NB4 (cell line): Measurements from ENCODE around the gene VAC14.
"Not testable (repeated sequence)": the region's sequence is repeated elsewhere in the genome, so short reads cannot be mapped to it uniquely, and the experiment has no call there.

Experiments used
- DNase-seq: peaks from one replicate; pipeline ENCODE4 v3.0.0; 2010; ENCODE audit warnings: low read depth
- H3K4me3 ChIP-seq: one replicate; pipeline ENCODE4 v1.5.1; 2011; ENCODE audit warnings: mild to moderate bottlenecking, low read depth, low read length, moderate library complexity
- MYC ChIP-seq: IDR thresholded peaks from 2 replicates; pipeline ENCODE4 v1.6.1; 2011; ENCODE audit warnings: low read depth, low read length
- POLR2A ChIP-seq: IDR thresholded peaks from 2 replicates; pipeline ENCODE4 v1.6.1; 2011; ENCODE audit warnings: mild to moderate bottlenecking; ENCODE audit not compliant: insufficient read length; ENCODE audit errors: extremely low read depth
- TF ChIP-seq, protein P1 (sequence below): IDR thresholded peaks from 2 replicates; pipeline ENCODE4 v1.6.1; 2011; ENCODE audit warnings: low read depth, low read length
- TF ChIP-seq, protein P2 (sequence below): IDR thresholded peaks from one replicate; pipeline ENCODE4 v1.5.1; 2012; ENCODE audit warnings: low read depth, low read length

VAC14 gene

DNA sequence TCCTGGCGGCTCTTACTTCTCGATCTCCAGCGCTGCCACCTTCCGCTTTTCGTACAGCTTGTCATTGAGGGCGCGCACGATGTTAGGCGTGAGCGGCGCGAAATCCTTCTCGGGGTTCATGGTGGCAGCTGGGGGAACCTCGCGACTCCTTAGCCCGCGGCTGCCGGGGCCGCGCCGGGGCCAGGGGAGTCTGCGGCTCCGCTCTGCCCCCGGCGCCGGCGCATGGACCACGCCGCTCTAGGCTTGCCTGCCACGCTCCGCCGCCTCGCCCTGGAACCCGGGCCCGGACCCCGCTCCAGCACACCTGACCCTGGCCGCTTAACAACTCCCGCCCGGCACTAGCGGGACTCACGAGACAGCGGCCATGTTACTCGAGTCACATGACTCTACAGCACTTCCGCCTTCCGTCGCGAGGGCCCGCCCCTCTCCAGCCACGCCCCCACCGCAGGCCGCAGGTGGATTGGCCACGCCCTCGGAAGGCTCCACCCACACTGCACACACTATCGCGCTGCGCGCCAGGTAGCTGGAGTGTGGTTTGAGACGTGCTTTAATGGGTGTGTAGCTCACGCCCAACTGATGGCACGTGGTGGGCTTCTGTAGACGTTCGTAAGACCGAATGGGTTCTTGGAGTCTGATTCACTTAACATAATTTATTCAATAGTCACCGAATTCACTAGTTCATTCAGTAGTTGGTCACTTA is at the start of gene VAC14:
Gene VAC14, minus strand, starts transcription at position 378 of the 700 bp plus-strand sequence. Its CDS starts 258 bp downstream, at position 120.
- TF ChIP-seq MYC = peak; percentile 77
- peak; percentile 73 for TF ChIP-seq POLR2A
- TF ChIP-seq, protein P1, sequence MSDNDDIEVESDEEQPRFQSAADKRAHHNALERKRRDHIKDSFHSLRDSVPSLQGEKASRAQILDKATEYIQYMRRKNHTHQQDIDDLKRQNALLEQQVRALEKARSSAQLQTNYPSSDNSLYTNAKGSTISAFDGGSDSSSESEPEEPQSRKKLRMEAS = peak; percentile 89
- TF ChIP-seq, protein P2, sequence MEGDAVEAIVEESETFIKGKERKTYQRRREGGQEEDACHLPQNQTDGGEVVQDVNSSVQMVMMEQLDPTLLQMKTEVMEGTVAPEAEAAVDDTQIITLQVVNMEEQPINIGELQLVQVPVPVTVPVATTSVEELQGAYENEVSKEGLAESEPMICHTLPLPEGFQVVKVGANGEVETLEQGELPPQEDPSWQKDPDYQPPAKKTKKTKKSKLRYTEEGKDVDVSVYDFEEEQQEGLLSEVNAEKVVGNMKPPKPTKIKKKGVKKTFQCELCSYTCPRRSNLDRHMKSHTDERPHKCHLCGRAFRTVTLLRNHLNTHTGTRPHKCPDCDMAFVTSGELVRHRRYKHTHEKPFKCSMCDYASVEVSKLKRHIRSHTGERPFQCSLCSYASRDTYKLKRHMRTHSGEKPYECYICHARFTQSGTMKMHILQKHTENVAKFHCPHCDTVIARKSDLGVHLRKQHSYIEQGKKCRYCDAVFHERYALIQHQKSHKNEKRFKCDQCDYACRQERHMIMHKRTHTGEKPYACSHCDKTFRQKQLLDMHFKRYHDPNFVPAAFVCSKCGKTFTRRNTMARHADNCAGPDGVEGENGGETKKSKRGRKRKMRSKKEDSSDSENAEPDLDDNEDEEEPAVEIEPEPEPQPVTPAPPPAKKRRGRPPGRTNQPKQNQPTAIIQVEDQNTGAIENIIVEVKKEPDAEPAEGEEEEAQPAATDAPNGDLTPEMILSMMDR = no peak
- peak; percentile 94 for DNase-seq
- peak within 1 kb of the TSS; percentile 77 for H3K4me3 ChIP-seq

DNA sequence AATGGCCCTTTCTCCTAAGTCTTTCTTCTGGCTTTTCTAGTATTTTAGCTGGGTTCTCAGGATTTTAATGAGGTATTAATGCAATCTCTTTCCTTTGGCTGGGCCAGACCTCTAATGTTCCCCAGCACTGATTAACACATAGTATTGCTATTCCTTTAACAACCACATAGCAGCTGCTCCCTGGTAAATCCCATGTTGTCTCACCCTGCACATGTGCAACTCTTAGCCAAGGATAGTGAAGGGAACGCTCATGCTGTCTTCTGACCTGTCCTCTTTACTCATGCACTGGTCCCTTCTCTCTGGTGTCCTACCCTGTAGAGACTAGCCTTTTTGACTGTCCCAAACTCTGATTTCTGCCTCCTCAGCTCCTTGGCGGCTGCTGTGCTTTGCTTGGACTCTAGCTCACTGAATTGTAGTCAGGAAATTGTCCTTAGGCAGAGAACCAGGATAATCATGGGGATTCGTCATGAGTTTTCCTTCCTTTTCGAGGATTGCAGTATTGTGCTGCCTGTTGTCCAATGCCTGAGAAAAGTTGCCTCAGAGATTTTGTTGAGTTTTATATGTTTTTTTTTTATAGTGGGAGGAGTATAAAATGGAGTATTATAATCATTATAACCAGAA is 22.6 kb upstream of the VAC14 start:
- not testable (repeated sequence) for H3K4me3 ChIP-seq, DNase-seq

DNA sequence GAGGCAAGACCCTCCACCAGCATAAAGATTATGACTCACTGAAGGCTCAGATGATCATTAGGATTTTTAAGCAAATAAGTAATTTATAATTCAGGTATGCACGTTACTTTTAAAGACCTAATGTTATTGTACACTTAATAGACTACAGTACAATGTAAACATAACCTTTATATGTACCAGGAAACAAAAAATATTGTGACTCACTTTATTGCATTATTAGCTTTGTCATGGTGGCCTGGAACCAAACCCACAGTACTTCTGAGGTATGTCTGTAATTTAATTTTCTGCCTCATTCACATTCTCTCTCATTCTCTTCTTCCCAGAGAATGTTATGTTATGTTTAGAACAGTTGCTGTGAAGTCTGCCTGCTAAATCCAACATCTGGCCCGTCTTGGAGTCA is 21.8 kb upstream of the VAC14 start:
- not testable (repeated sequence) for H3K4me3 ChIP-seq, DNase-seq

DNA sequence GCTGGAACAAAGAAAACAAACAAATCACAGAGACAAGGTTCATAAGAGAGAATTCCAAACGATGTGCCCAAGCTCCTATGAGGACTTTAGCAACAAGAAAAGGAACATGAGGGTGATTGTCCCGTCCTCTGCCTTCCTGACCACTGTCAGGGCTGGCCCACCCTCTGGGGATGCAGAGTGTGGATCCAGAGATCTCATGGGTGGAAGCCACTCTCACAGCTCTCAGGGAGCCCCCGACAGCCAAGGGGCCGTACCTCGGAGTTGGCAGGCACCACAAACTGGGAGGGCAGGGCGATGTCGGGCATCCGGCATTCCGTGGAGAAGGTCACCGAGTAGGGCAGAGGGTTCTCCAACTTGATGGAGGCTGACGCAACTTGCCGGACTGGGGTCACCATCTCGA is 17.1 kb upstream of the VAC14 start:
- DNase-seq, H3K4me3 ChIP-seq: not testable (repeated sequence)

DNA sequence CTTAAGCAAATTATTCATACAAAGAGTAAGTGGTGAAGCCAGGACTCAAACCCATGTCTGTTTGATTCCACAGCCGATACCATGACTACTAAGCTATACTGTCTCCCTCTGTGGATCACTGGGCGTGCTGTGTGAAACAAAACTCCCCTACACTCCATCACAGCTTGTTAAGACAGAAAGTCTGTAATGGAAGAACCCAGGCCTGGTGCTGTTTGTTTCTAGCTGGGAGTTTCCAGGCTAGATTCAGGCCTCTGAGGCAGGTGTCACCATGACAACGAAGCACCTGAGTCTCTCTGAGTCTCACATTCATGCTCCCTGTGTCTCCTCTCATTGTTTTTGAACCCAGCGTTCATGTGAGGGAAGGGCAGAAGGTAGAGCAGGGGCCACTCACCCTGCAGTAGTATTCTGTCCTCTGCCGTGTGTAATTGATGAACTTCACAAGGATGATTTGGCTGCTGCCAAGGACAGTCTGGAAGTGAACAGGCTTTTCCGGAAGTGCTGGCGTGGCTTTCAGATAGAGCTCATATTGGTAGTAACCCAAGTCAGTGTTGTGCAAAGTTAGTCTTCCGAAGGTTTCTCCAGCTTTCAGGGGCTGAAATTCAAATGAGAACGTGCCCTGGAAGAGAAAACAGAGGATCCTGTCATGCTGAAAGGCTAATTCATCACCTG is 8.6 kb upstream of the VAC14 start:
- TF ChIP-seq POLR2A = no peak
- H3K4me3 ChIP-seq = no peak overlapping the region
- DNase-seq = no peak

DNA sequence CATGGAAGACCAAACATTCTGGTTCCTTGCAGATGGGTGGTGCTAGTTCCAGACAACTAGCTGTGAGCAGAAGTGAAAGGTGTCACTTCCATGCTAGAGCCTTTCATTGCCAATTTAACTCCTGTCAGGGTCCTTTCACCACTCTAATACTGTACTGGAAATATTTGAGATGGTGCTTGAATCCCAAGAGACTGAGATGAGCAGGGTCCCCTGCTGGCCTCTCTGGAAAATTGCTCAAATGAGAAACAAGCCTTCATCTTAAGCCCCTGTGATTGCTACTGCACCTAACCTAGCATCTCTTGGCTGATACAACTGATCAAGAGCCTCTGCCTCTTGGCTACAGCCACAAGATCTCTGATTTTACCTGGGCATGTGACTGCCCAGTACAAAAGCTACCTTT is 7.4 kb upstream of the VAC14 start:
- no peak overlapping the region for H3K4me3 ChIP-seq
- TF ChIP-seq, protein P1 = no peak
- TF ChIP-seq, protein P2 = peak; percentile 44
- peak; percentile 40 for DNase-seq

DNA sequence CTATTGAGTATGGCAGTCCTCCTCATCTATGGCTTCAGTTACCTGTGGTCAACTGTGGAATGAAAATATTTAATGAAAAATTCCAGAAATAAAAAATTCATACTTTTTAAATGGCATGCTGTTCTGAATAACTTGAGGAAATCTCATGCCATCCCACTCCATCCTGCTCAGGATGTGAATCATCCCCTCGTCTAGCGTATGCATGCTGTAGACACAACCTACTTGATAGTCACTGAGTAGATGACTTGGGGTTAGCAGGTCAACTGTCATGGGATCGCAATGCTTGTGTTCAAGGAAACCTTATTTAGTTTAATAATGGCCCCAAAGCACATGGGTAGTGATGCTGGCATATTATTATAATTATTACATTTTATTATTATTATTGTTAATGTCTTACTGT is 4.8 kb upstream of the VAC14 start:
- no peak overlapping the region for H3K4me3 ChIP-seq
- no peak for DNase-seq
- TF ChIP-seq POLR2A (no peak), MYC (no peak)
- TF ChIP-seq, protein P1 = no peak
- TF ChIP-seq, protein P2 = no peak

DNA sequence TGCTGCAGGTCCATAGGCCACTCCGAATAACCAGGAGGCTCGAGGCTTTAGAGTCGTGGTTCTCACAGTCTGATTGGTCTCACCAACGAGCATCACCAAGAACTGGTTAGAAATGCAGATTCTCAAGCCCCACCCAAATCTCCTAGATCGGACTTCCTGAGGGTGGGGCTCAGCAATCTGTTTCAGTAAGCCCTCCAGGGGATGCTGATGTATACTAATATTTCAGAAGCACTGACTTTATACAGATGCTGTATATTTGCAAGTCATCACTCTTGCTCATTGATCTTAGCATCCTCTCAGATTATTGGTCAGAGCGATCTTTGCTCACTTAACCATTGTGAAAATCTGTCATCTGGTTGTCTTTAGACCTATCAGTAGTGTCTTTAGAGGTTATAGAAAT is 4.4 kb upstream of the VAC14 start:
- no peak overlapping the region for H3K4me3 ChIP-seq
- TF ChIP-seq POLR2A (no peak), MYC (no peak)
- TF ChIP-seq, protein P1 = no peak
- TF ChIP-seq, protein P2 = no peak
- no peak for DNase-seq
